ENCODE data around the gene STRA6.

Gene STRA6

DNA sequence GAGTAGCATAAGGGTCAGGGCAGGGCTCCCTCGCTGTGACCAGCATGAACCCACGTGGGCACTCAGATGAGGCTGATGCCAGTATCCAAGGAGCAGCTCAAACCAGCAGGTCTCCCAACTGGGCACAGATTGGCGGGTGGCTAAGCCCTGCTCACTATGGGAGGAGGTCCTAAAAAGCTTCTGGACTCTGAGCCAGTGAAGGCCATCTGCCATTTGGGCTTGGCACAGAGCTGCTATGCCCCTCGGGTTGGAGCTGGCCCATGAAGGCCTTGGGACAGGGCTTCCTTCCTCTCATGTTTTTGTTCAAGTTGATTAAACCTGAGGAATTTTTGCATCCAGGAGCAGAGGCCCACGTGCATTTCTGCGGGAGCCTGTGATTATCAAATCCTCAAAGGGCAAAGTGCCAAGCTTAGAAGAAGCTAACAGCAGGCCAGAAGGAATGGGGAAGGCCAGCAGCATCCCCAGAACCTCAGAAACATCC, 4.3 kb upstream of the STRA6 start:
- ChIA-PET POLR2A (no interaction called here), CTCF (interaction anchor here (1.5 kb wide), 1 partner anchor 11 kb away, joined by 3 read pairs; no protein-coding TSS in a partner anchor)
- no peak for DNase-seq (ENCODE audit: low read depth, low spot score)
- H3K4me3 ChIP-seq (ENCODE audit: low read depth, low read length) = no peak overlapping the region
- TF ChIP-seq, protein P1, sequence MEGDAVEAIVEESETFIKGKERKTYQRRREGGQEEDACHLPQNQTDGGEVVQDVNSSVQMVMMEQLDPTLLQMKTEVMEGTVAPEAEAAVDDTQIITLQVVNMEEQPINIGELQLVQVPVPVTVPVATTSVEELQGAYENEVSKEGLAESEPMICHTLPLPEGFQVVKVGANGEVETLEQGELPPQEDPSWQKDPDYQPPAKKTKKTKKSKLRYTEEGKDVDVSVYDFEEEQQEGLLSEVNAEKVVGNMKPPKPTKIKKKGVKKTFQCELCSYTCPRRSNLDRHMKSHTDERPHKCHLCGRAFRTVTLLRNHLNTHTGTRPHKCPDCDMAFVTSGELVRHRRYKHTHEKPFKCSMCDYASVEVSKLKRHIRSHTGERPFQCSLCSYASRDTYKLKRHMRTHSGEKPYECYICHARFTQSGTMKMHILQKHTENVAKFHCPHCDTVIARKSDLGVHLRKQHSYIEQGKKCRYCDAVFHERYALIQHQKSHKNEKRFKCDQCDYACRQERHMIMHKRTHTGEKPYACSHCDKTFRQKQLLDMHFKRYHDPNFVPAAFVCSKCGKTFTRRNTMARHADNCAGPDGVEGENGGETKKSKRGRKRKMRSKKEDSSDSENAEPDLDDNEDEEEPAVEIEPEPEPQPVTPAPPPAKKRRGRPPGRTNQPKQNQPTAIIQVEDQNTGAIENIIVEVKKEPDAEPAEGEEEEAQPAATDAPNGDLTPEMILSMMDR (IDR thresholded peaks at IDR 0.05; ENCODE audit: insufficient read depth, low read length, missing control alignments) = no peak

DNA sequence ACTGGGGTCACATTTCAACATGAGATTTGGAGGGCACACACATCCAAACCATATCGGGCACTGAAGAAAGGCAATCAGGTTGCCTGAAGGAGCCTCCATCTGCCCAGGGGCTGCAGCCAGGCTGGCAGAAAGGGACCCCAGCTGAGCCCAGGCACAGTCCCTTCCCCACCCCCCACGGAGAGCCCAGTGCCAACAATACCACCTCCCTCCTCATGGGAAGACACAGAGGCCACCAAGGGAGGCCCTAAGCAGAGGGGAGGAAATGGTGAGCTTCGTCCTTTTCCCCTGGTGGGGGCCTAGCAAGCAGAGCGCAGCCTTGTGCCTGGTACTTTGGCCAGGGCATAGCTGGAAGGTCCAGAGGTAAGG, 3.0 kb upstream of the STRA6 start:
- ChIA-PET POLR2A (interaction anchor here (0.6 kb wide), 1 partner anchor 574 kb away, joined by 3 read pairs; no protein-coding TSS in a partner anchor), CTCF (interaction anchor here (0.8 kb wide), 1 partner anchor 11 kb away, joined by 3 read pairs; no protein-coding TSS in a partner anchor)
- TF ChIP-seq, protein P1 (IDR thresholded peaks at IDR 0.05; ENCODE audit: insufficient read depth, low read length, missing control alignments) = no peak
- H3K4me3 ChIP-seq (ENCODE audit: low read depth, low read length) = no peak overlapping the region
- DNase-seq (ENCODE audit: low read depth, low spot score) = no peak

DNA sequence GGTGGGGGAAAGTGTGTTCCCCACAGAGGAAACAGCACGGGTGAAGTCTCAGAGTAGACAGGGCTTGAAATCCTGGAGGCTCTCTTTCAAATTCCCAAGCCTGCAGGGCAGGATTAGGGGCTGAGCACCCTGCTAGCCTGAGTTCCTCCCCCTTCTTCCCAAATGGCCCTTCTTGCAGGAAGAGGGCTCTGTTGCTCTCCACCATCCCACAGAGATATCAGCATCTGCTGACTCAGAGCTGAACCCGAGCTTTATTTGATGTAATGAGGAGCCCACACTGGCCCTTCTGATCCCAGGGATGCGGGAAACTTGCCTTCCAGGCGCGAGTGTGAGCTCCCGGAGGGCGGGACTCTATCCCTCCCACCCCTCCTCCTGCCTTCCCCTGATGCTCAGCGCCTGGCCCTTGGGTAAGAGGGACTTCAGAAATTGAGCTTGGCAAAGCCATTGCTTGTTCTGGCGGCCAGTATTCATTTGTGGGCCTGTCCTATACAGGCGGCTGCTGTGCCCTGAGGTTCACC, 1.4 kb upstream of the STRA6 start:
- TF ChIP-seq, protein P1 (IDR thresholded peaks at IDR 0.05; ENCODE audit: insufficient read depth, low read length, missing control alignments) = no peak
- no peak overlapping the region for H3K4me3 ChIP-seq (ENCODE audit: low read depth, low read length)
- DNase-seq (ENCODE audit: low read depth, low spot score) = no peak
- POLR2A ChIA-PET = no interaction called here
- CTCF ChIA-PET = no interaction called here

DNA sequence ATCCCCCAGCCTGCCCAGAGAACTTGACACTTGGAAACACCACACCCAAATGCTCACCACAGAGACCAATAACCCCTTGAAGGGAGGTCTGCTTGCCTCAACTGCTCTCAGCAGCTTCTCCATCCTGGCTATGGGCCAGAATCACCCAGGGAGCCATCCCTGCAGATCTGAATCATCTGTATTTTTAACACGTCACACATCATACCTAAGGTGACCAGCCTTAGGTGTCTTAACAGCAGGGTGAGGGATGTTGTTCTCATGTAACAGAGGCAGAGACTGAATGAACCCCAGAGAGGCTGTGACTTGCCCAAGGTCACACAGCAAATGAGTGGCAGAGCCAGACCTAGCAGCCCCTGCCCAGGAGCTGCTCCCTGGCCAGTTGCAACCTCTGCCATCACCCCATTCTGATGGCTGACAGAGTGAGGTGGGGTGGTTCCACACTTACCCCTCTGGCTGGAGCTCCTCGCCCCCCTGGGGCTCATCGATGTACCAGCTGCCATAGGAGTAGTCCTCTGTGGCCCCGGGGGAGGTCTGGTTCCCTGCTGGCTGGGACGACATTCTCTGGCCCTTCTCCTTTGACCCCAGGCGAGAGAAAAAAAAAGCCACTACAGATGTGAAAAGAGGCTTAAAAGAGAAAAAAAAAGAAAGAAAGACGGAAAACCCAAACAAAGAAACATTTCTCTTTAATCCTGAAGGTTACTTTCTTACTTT, 722 bp downstream of the STRA6 start:
- TF ChIP-seq, protein P1 (IDR thresholded peaks at IDR 0.05; ENCODE audit: insufficient read depth, low read length, missing control alignments) = no peak
- CTCF ChIA-PET = interaction anchor here (0.7 to 2.0 kb wide), 4 partner anchors 11 to 119 kb away, joined by 3 to 5 read pairs (median 3); no protein-coding TSS in a partner anchor
- no peak for DNase-seq (ENCODE audit: low read depth, low spot score)
- H3K4me3 ChIP-seq (ENCODE audit: low read depth, low read length) = no peak overlapping the region
- POLR2A ChIA-PET = no interaction called here

DNA sequence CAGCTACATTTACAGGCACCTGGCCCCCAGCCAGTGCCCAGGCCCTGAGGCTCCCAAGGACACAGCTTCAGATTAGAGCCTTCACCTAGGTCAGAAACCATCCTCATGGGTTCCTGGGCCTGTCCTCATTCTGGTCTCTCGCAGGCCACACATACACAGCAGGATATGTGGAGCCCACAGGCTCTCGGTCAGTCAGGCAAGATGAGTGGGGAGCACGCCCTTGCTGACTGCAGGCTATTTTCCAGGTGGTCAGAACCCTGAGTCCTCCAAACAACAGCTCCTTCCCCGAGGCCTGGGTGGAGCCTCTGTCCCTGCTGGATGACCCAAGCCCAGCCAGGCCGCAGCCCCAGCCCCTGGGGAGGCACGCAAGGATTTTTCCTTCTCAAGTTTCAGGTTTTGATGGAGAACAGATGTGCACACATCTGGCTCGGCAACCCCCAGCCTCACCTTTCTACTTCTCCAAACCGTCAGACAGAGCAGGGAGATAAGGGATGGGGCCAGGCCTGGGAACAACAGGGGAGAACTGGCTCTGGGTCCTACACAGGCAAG, 1.6 kb downstream of the STRA6 start:
- ChIA-PET CTCF (interaction anchor here (0.7 to 2.0 kb wide), 4 partner anchors 10 to 121 kb away, joined by 3 to 5 read pairs (median 3); no protein-coding TSS in a partner anchor), POLR2A (interaction anchor here (0.8 to 1.2 kb wide), 3 partner anchors 13 to 24 kb away, joined by 3 read pairs; no protein-coding TSS in a partner anchor)
- no peak overlapping the region for H3K4me3 ChIP-seq (ENCODE audit: low read depth, low read length)
- DNase-seq (ENCODE audit: low read depth, low spot score) = no peak
- TF ChIP-seq, protein P1 (IDR thresholded peaks at IDR 0.05; ENCODE audit: insufficient read depth, low read length, missing control alignments) = no peak

DNA sequence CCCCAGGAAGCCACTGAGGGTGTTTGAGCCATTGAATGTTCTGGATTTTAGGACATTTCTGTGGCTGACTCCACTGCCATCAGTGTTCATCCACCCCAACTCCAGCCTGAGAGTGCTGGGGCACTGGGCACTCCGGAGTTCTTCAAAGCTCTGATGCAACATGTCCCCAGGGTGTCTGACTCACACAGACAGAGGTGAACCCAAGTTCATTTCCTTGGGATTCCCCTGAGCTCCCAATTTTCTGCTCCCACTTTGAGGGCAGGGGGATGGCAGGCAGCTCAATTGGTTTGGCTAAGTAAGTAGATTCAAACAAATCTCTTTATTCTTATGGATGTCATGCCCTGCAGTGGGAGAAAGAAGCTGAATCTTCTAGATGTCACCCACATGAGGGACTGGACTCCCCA, 2.2 kb downstream of the STRA6 start:
- POLR2A ChIA-PET = interaction anchor here (0.8 to 1.2 kb wide), 3 partner anchors 13 to 24 kb away, joined by 3 read pairs; no protein-coding TSS in a partner anchor

More for the DNA sequence above, 2.2 kb downstream of the STRA6 start:
- TF ChIP-seq, protein P1 (IDR thresholded peaks at IDR 0.05; ENCODE audit: insufficient read depth, low read length, missing control alignments) = no peak
- no peak overlapping the region for H3K4me3 ChIP-seq (ENCODE audit: low read depth, low read length)
- DNase-seq (ENCODE audit: low read depth, low spot score) = no peak
- CTCF ChIA-PET = interaction anchor here (0.7 to 2.0 kb wide), 4 partner anchors 9 to 122 kb away, joined by 3 to 5 read pairs (median 3); no protein-coding TSS in a partner anchor

Measured in AG04449 (cell line).